ENCODE results near the gene KTN1.

DNA sequence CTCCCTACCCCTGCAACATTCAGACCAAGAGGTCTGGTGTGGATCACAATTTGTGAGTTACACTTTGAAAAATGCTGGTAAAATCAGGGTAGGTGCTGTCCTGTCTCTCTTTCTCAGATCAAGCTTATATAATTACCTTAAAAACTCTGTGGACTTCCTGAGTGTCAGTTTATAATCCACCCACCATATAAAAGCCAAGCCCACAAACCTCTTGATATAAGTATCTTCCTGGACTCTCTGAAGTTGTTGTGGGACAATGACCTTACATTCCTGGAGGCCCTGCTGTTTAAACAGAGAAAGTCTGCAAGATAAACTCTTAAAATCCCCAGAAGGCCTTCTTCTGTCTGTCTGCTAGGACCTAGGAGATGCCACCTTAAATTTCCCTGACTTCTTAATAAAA lies 11.4 kb upstream of the KTN1 start:
- TF ChIP-seq, protein P1, sequence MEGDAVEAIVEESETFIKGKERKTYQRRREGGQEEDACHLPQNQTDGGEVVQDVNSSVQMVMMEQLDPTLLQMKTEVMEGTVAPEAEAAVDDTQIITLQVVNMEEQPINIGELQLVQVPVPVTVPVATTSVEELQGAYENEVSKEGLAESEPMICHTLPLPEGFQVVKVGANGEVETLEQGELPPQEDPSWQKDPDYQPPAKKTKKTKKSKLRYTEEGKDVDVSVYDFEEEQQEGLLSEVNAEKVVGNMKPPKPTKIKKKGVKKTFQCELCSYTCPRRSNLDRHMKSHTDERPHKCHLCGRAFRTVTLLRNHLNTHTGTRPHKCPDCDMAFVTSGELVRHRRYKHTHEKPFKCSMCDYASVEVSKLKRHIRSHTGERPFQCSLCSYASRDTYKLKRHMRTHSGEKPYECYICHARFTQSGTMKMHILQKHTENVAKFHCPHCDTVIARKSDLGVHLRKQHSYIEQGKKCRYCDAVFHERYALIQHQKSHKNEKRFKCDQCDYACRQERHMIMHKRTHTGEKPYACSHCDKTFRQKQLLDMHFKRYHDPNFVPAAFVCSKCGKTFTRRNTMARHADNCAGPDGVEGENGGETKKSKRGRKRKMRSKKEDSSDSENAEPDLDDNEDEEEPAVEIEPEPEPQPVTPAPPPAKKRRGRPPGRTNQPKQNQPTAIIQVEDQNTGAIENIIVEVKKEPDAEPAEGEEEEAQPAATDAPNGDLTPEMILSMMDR (IDR thresholded peaks at IDR 0.05) = no peak
- no peak for TF ChIP-seq POLR2A (IDR thresholded peaks at IDR 0.05)

Measured in breast epithelium (tissue), 3 donors.